A204.1 (cell line): Measurements from ENCODE around the gene ZNF138.
"Not testable (repeated sequence)": the region's sequence is repeated elsewhere in the genome, so short reads cannot be mapped to it uniquely, and the experiment has no call there.

Experiments
- FAIRE-seq: peaks from 2 replicates; lab custom pipeline; 2012; peaks lifted over from hg19 to GRCh38; lab: Jason Lieb, UNC

The ZNF138 gene

DNA sequence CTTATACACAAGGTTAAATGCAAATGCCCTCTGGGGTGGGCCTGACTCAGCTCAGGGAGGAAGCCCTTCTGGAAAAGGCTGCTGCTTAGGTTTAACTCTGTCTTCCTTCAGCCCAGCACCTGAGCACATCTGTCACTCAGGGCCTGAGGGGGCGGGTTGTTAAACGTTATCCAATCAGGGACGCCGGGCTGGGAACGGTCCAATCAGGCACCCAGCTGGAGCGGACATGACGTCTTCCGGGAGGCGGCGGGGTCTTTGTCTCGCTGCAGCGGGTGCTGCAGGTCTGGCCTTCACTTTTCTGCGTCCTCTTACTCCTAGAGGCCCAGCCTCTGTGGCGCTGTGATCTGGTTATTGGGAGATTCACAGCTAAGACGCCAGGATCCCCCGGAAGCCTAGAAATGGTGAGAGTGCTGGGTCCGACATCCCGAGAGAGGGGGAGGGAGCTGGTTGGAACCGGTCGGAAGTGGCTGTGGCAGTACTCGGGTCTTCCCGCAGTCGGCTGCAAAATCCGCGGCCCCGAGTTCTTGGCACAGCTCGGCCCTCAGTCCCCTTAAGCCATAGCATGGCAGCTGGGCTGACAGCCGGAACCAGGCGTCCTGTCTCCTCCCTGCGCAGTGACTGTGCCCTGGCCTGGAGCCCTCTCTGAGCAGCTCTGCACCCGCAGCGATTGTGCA lies at the start of gene ZNF138:
Gene ZNF138 (plus strand): TSS at position 258 of the 674 bp plus-strand sequence. CDS start 141 bp downstream, at position 399.
- peak; percentile 85 for FAIRE-seq

GRCh38 chr7:64744680-64745079 lies 49.5 kb upstream of the ZNF138 start:
- FAIRE-seq: no peak

- peak; percentile 6 for FAIRE-seq
These were observed 46.4 kb upstream of the ZNF138 start for GRCh38 chr7:64747802-64748201.

GRCh38 chr7:64753032-64753431 lies 41.2 kb upstream of the ZNF138 start:
- FAIRE-seq: no peak

DNA sequence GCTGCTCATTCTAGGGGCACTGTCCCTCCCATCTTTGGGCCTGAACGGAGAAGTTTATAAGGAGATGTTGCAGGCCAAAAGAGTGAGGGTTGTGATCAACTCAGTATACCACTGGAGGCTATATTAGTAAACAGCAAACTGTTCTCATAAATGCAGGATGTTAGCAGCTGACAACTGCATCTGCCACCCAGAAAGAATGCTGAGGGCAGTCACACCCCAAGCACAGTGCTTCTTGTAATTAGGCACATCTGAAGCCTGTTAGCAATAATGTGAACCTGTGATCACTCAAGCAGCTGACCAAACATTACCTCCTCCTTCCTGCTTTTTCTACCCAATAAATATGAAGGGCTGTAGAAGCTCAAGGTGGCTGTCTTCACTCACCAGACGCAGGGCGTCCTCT lies 38.4 kb upstream of the ZNF138 start:
- no peak for FAIRE-seq

- FAIRE-seq: no peak
These were observed 36.1 kb upstream of the ZNF138 start for GRCh38 chr7:64758151-64758550.

- no peak for FAIRE-seq
These were observed 25.4 kb upstream of the ZNF138 start for GRCh38 chr7:64768824-64769223.

DNA sequence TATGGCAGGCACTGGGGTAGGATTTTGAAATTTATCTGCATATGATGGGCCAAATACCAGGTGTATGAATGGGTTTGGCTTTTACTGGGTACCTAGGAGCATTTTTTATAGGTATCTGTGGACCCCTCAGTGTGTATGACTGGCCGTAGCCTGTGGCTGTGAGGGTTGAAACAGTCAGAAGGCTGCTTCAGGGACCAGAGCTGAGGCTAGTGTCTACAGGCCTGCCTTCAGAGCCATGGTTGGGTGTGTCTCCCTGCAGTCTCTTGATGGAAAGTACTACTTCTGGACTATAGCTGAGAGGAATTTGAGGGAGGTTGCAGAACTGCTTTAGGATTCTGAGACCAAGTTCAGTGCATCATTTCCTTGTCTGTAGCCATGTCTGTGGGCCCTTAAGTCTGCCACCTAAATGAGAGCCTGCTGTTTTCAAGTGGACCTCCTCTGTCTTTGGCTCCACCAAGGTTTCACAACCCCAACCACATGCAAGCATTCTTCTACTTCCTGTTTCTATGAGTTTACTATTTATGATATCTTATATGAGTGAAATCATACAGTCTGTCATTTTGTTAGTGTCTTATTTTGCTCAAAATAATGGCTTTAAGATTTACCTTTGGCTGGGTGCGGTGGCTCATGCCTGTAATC lies 19.9 kb upstream of the ZNF138 start:
- FAIRE-seq: no peak

- FAIRE-seq: no peak
These were observed 18.9 kb upstream of the ZNF138 start for GRCh38 chr7:64775289-64775688.

DNA sequence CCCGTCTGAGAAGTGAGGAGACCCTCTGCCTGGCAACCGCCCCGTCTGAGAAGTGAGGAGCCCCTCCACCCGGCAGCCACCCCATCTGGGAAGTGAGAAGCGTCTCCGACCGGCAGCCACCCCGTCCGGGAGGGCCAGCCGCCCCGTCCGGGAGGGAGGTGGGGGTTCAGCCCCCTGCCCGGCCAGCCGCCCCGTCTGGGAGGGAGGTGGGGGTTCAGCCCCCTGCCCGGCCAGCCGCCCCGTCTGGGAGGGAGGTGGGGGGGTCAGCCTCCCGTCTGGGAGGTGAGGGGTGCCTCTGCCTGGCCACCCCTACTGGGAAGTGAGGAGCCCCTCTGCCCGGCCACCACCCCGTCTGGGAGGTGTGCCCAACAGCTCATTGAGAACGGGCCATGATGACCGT lies 9.4 kb upstream of the ZNF138 start:
- not testable (repeated sequence) for FAIRE-seq

- FAIRE-seq: no peak
These were observed 6.9 kb upstream of the ZNF138 start for GRCh38 chr7:64787295-64787694.

- not testable (repeated sequence) for FAIRE-seq
These were observed 5.0 kb upstream of the ZNF138 start for GRCh38 chr7:64789241-64789640.

DNA sequence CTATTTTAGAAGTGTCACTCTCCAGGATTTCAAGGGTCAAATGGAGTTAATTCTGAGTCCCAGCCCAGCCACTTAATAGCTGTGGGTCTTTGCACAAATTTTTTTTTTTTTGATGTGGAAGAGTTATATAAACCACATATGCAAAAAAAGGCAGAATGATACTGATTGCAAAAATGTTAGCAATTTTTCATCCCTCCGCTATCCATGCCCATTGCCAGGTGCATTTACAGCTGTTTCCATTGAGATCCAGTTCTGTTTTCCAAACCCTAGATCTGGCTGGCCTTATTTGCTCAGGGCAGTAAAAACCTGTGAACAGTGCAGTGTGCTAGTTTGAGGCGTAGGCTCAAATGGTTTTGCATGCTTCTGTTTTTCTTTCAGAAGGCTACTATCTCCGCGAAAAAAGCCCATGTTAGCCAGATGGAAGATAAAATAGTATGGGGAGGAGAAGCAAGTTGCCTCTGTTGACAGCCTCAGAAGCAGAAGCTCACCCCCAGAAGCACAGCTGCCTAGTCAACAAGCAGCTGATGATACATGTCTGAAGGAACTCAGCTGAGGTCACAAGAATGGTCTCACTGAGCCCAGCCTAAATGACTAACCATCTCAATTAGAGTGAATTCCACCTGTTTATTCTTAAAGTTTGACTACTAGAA lies 997 bp upstream of the ZNF138 start:
- FAIRE-seq: no peak

GRCh38 chr7:64795176-64795575 lies 948 bp downstream of the ZNF138 start:
- FAIRE-seq: no peak

DNA sequence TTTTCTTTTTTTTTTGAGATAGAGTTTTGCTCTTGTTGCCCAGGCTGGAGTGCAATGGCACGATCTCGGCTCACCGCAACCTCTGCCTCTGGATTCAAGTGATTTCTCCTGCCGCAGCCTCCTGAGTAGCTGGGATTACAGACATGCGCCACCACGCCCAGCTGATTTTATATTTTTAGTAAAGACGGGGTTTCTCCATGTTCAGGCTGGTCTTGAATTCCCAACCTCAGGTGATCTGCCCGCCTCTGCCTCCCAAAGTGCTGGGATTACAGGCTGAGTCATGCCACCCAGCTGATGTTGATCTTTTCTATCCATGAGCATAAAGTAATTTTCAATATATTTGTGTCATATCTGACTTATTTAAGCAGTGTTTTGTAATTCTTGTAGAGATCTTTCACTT lies 4.9 kb downstream of the ZNF138 start:
- not testable (repeated sequence) for FAIRE-seq

GRCh38 chr7:64802699-64803098 lies 8.5 kb downstream of the ZNF138 start:
- FAIRE-seq: no peak

- FAIRE-seq: no peak
These were observed 13.6 kb downstream of the ZNF138 start for GRCh38 chr7:64807731-64808365.

DNA sequence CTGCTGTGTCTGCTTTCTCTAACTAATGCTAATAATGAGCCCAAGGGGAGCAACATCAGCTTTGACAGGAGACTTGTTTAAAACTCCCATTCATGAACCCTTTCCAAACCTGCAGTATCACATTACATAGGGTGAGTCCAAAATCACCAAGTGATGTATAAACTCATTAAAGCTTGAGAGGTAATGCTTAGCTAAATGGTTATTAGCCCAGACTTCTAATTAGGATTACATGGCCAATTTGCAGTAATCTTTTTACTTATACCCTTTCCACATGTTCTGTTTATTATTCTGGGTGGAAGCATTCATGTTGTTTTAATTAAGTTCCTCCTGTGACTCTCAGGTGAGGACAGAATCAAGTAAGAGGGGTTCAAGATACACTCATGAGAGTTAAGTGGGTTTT lies 17.5 kb downstream of the ZNF138 start:
- FAIRE-seq: no peak

DNA sequence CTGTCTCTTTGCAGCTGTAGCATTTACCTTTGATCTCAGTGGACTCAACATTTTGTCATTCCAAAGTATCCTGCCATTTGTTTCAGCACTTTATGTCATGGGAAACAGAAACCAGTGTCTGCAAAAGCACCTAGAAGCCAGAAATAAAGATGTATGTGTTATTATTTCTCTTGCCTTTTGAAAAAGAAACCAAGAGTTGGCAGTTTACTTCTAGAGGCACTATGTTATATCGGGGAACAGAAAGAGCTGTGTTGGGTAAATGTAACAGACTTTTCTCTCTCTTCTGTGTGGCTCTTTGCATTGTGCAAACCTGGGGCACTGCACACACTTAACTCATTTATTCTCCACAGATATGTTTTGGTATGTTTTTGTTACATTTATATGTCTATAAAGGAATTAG lies 36.7 kb downstream of the ZNF138 start:
- no peak for FAIRE-seq

- no peak for FAIRE-seq
These were observed 37.9 kb downstream of the ZNF138 start for GRCh38 chr7:64832136-64832535.

GRCh38 chr7:64834989-64835388 lies 40.8 kb downstream of the ZNF138 start:
- no peak for FAIRE-seq

DNA sequence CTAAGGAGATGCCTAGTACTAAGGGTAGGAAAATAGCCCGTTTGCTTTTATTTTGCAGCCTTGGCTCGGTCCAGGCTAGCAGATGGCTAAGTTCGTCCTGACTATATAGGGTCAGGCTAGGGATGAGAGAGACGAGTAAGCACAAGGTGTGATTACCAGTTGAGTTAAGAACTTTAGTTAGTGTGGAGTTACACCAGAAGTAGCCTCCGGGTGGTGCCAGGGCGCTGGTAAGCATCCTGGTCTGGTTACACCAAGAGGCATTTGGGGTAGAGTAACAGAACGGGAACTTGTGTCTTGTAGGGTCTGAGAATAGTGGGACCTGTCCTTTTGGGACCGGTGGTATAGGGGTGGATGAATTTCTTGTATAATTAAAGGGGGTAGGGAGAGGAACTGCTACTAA lies 41.6 kb downstream of the ZNF138 start:
- FAIRE-seq: not testable (repeated sequence)

DNA sequence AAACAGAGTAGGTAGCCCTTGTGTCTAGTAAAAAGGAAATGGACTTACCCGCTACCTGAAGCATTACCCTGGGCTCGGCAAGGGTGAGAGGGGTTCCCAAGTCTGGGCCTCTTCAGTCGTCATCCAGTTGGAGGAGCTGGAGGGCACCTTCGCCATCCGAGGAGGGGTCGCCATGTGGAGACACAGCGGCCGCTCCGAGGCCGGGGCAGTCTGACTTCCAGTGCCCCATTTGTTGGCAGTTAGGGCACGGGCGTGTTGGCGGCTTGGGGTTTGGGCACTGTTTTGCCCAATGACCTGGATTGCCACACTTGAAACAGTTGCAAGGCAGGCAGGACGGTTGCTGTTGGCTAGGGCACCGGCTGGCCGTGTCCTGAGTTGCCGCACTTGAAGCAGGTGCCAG lies 43.8 kb downstream of the ZNF138 start:
- not testable (repeated sequence) for FAIRE-seq
